HG03457 (cell line): Measurements from ENCODE around the gene THBS1.
A peak's percentile ranks its signal among the peaks of the same experiment; 100 is the strongest.

Experiments
- ATAC-seq: cut with Tn5 transposase; IDR thresholded peaks from one replicate; pipeline ENCODE4 v1.9.1; 2021; ENCODE audit warnings: moderate number of reproducible peaks; ENCODE audit not compliant: unreplicated experiment

The THBS1 gene

GRCh38 chr15:39580485-39581241, at the start of gene THBS1:
TSS of gene THBS1 (plus strand) at chr15:39581079. CDS start at chr15:39581858, 779 bp downstream.
- no peak for ATAC-seq

- no peak for ATAC-seq
These were observed 45.9 kb upstream of the THBS1 start for GRCh38 chr15:39534996-39535395.

- no peak for ATAC-seq
These were observed 45.4 kb upstream of the THBS1 start for GRCh38 chr15:39535466-39535865.

- no peak for ATAC-seq
These were observed 41.9 kb upstream of the THBS1 start for GRCh38 chr15:39538936-39539335.

GRCh38 chr15:39539466-39539865, 41.4 kb upstream of the THBS1 start:
- no peak for ATAC-seq

GRCh38 chr15:39539973-39540558, 40.8 kb upstream of the THBS1 start:
- ATAC-seq: no peak

- no peak for ATAC-seq
These were observed 38.4 kb upstream of the THBS1 start for GRCh38 chr15:39542385-39543065.

- ATAC-seq: no peak
These were observed 37.2 kb upstream of the THBS1 start for GRCh38 chr15:39543651-39544050.

GRCh38 chr15:39546842-39547241, 34.0 kb upstream of the THBS1 start:
- no peak for ATAC-seq

- no peak for ATAC-seq
These were observed 32.3 kb upstream of the THBS1 start for GRCh38 chr15:39548561-39548960.

- ATAC-seq: no peak
These were observed 31.0 kb upstream of the THBS1 start for GRCh38 chr15:39549912-39550311.

- ATAC-seq: no peak
These were observed 29.4 kb upstream of the THBS1 start for GRCh38 chr15:39551476-39551875.

GRCh38 chr15:39552556-39552955, 28.3 kb upstream of the THBS1 start:
- ATAC-seq: no peak

GRCh38 chr15:39553947-39554693, 26.8 kb upstream of the THBS1 start:
- peak; percentile 51 for ATAC-seq

GRCh38 chr15:39554746-39555387, 26.0 kb upstream of the THBS1 start:
- ATAC-seq: no peak

- no peak for ATAC-seq
These were observed 25.0 kb upstream of the THBS1 start for GRCh38 chr15:39555885-39556284.

GRCh38 chr15:39556461-39556860, 24.4 kb upstream of the THBS1 start:
- no peak for ATAC-seq

GRCh38 chr15:39558421-39558820, 22.5 kb upstream of the THBS1 start:
- ATAC-seq: no peak

- no peak for ATAC-seq
These were observed 15.8 kb upstream of the THBS1 start for GRCh38 chr15:39564972-39565665.

GRCh38 chr15:39565851-39566250, 15.0 kb upstream of the THBS1 start:
- no peak for ATAC-seq
